Activated T-cell treated with anti-CD3 and anti-CD28 coated beads for 4 hours (primary cell): ENCODE measurements around the gene RGL4.

Experiments used
- DNase-seq: peaks from one replicate; pipeline ENCODE4 v3.0.0-alpha.2; 2020

RGL4 gene

GRCh38 chr22:23681026-23681809, 9.6 kb upstream of the RGL4 start:
- no peak for DNase-seq

GRCh38 chr22:23682077-23682476, 8.7 kb upstream of the RGL4 start:
- no peak for DNase-seq

- no peak for DNase-seq
Measured at GRCh38 chr22:23682827-23683355, 7.9 kb upstream of the RGL4 start.

- no peak for DNase-seq
Measured at GRCh38 chr22:23683545-23683944, 7.3 kb upstream of the RGL4 start.

GRCh38 chr22:23684026-23684425, 6.8 kb upstream of the RGL4 start:
- no peak for DNase-seq

GRCh38 chr22:23684561-23685031, 6.2 kb upstream of the RGL4 start:
- DNase-seq = no peak

- DNase-seq = no peak
Measured at GRCh38 chr22:23685205-23685784, 5.5 kb upstream of the RGL4 start.

GRCh38 chr22:23686416-23687024, 4.3 kb upstream of the RGL4 start:
- no peak for DNase-seq

GRCh38 chr22:23688121-23688520, 2.7 kb upstream of the RGL4 start:
- no peak for DNase-seq

GRCh38 chr22:23688571-23688970, 2.2 kb upstream of the RGL4 start:
- no peak for DNase-seq

- no peak for DNase-seq
Measured at GRCh38 chr22:23689414-23689813, 1.4 kb upstream of the RGL4 start.

GRCh38 chr22:23691748-23692423, 1.1 kb downstream of the RGL4 start:
- DNase-seq = no peak

GRCh38 chr22:23692598-23693291, 1.9 kb downstream of the RGL4 start:
- DNase-seq = no peak

GRCh38 chr22:23693979-23694680, 3.3 kb downstream of the RGL4 start:
- no peak for DNase-seq

- no peak for DNase-seq
Measured at GRCh38 chr22:23695141-23695540, 4.3 kb downstream of the RGL4 start.

GRCh38 chr22:23695571-23696325, 4.9 kb downstream of the RGL4 start:
- no peak for DNase-seq

GRCh38 chr22:23696326-23696851, 5.6 kb downstream of the RGL4 start:
- peak; percentile 44 for DNase-seq

- DNase-seq = no peak
Measured at GRCh38 chr22:23697031-23697970, 6.5 kb downstream of the RGL4 start.

- DNase-seq = no peak
Measured at GRCh38 chr22:23698094-23698493, 7.3 kb downstream of the RGL4 start.
